Suprapubic skin (tissue), 3 donors: Measurements from ENCODE around the gene ZNF747.

Source experiments
- EP300 ChIP-seq: sonication (generic); formaldehyde crosslinking; IDR thresholded peaks from one replicate; pipeline ENCODE4 v1.6.1; 2017; ENCODE audit warnings: antibody characterized with exemption
- POLR2A ChIP-seq, 2 donors: fragments of 450-650 bp; IDR thresholded peaks; one replicate each; pipeline ENCODE4 v1.6.1; 2017; ENCODE audit warnings: antibody characterized with exemption in 2 of 2, mild to moderate bottlenecking in 2 of 2, moderate library complexity in 2 of 2
- TF ChIP-seq, protein P1 (sequence below), 2 donors: fragments of 200-600 bp in 1 of 2; fragments of 450-650 bp in 1 of 2; sonication (generic) in 1 of 2; IDR thresholded peaks; one replicate each; pipeline ENCODE4 v1.5.1; 2016 to 2019; ENCODE audit warnings: antibody characterized with exemption in 2 of 2, mild to moderate bottlenecking in 1 of 2, moderate library complexity in 1 of 2

DNA sequence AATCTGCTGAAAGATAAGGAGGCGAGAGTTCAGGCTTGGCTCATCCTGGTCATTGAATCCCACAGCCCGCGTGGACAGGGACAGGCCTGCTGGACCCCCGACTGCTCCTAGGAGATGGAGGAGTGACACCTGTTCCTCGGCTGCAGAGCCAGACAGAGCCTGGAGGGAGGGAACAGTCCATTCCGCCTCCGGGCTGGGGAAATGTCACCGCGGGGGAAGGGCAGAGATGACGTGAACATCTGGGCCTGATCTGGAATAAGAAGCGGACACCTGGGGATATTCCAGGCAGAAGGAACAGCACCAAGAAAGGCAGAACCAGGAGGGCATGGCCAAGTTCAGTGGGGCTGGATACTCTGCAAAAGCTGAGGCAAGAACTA is 1.5 kb downstream of the ZNF747 start:
- TF ChIP-seq, protein P1, sequence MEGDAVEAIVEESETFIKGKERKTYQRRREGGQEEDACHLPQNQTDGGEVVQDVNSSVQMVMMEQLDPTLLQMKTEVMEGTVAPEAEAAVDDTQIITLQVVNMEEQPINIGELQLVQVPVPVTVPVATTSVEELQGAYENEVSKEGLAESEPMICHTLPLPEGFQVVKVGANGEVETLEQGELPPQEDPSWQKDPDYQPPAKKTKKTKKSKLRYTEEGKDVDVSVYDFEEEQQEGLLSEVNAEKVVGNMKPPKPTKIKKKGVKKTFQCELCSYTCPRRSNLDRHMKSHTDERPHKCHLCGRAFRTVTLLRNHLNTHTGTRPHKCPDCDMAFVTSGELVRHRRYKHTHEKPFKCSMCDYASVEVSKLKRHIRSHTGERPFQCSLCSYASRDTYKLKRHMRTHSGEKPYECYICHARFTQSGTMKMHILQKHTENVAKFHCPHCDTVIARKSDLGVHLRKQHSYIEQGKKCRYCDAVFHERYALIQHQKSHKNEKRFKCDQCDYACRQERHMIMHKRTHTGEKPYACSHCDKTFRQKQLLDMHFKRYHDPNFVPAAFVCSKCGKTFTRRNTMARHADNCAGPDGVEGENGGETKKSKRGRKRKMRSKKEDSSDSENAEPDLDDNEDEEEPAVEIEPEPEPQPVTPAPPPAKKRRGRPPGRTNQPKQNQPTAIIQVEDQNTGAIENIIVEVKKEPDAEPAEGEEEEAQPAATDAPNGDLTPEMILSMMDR (IDR thresholded peaks at IDR 0.05), result no peak
- TF ChIP-seq POLR2A (IDR thresholded peaks at IDR 0.05) (no peak), EP300 (no peak)
